Neural progenitor cell (in vitro differentiated cells): ENCODE data around the gene SEL1L2.

ENCODE experiments used
- EZH2 ChIP-seq: fragments of 200-600 bp; sonication (generic); IDR thresholded peaks from 2 replicates; pipeline ENCODE4 v1.6.1; 2017; ENCODE audit warnings: antibody characterized with exemption, mild to moderate bottlenecking, moderate library complexity
- TF ChIP-seq, protein P1 (sequence below): fragments of 200-600 bp; sonication (generic); IDR thresholded peaks from 2 replicates; pipeline ENCODE4 v1.5.1; 2017; ENCODE audit warnings: antibody characterized with exemption, mild to moderate bottlenecking

DNA sequence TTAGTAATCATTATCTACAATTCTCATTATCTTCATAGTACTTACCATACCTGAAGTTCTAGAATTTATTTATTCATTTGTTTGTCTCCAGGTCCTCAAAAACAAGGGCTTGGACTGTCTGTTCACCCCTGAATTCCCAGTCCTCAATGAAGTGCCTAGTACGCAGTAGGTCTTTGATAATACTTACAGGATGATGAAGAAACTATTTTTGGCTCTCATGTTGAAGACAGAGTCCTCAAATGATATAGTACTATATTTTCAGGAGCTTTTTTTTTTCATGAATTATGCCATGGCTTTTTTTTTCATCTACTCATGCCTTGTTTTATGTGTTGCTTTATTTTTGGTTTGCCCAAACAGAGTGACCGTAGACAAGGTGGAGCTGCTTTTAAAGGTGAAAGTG is 139.1 kb downstream of the SEL1L2 start:
- TF ChIP-seq, protein P1, sequence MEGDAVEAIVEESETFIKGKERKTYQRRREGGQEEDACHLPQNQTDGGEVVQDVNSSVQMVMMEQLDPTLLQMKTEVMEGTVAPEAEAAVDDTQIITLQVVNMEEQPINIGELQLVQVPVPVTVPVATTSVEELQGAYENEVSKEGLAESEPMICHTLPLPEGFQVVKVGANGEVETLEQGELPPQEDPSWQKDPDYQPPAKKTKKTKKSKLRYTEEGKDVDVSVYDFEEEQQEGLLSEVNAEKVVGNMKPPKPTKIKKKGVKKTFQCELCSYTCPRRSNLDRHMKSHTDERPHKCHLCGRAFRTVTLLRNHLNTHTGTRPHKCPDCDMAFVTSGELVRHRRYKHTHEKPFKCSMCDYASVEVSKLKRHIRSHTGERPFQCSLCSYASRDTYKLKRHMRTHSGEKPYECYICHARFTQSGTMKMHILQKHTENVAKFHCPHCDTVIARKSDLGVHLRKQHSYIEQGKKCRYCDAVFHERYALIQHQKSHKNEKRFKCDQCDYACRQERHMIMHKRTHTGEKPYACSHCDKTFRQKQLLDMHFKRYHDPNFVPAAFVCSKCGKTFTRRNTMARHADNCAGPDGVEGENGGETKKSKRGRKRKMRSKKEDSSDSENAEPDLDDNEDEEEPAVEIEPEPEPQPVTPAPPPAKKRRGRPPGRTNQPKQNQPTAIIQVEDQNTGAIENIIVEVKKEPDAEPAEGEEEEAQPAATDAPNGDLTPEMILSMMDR = no peak
- no peak for TF ChIP-seq EZH2
